WTC11 (cell line): Measurements from ENCODE around the gene ALDH3B1. TPM values are rescaled to one million over a fixed set of nuclear protein-coding genes. Genes with fewer than 3 reads are reported as not detected.

Experiments used
- ATAC-seq: fragments of 200-7000 bp; cut with Tn5 transposase; 2 replicates; pipeline ENCODE4 v1.10.0; 2021; ENCODE audit warnings: mild to moderate bottlenecking, moderate library complexity
- CTCF ChIA-PET: fragments of 300-600 bp; sonication (Branson Sonifier 250); formaldehyde crosslinking; loops from one replicate; lab custom pipeline; 2021; ENCODE audit warnings: antibody characterized with exemption; lab: Charles Lee
- POLR2A ChIA-PET: fragments of 350-600 bp; sonication (Branson Sonifier 250); formaldehyde crosslinking; loops from one replicate; lab custom pipeline; 2021; ENCODE audit warnings: antibody characterized with exemption; lab: Charles Lee
- DNase-seq: peaks from one replicate; pipeline ENCODE4 v3.0.0; 2021; ENCODE audit warnings: low spot score
- H3K27ac Mint-ChIP-seq: 2 replicates; pipeline ENCODE4 v1.8.0; 2021; ENCODE audit warnings: mixed read lengths
- H3K27me3 Mint-ChIP-seq: 2 replicates; pipeline ENCODE4 v1.8.0; 2021; ENCODE audit warnings: low read depth, mild to moderate bottlenecking, moderate library complexity, mixed read lengths
- H3K36me3 Mint-ChIP-seq: 2 replicates; pipeline ENCODE4 v1.8.0; 2021; ENCODE audit warnings: mixed read lengths
- H3K4me1 Mint-ChIP-seq: 2 replicates; pipeline ENCODE4 v1.8.0; 2022; ENCODE audit warnings: mixed read lengths
- H3K4me3 Mint-ChIP-seq: 2 replicates; pipeline ENCODE4 v1.8.0; 2021; ENCODE audit warnings: mild to moderate bottlenecking, moderate library complexity, mixed read lengths
- H3K9me3 Mint-ChIP-seq: 2 replicates; pipeline ENCODE4 v1.8.0; 2021; ENCODE audit warnings: mixed read lengths
- ATF1 ChIP-seq: sonication (generic); formaldehyde crosslinking; IDR thresholded peaks from 2 replicates; pipeline ENCODE4 v1.8.1; 2023; ENCODE audit warnings: mild to moderate bottlenecking, moderate library complexity, missing genetic modification reagents
- ATF6 ChIP-seq: sonication (generic); formaldehyde crosslinking; IDR thresholded peaks from 2 replicates; pipeline ENCODE4 v1.8.1; 2023; ENCODE audit warnings: mild to moderate bottlenecking, missing genetic modification reagents
- CBFB ChIP-seq: sonication (generic); formaldehyde crosslinking; IDR thresholded peaks from 2 replicates; pipeline ENCODE4 v1.8.1; 2022; ENCODE audit warnings: mild to moderate bottlenecking, low read depth, missing genetic modification reagents
- EMX1 ChIP-seq: fragments of 250-450 bp; sonication (Bioruptor Pico); IDR thresholded peaks from 2 replicates; pipeline ENCODE4 v1.8.0; 2021; ENCODE audit warnings: mild to moderate bottlenecking
- FOXJ3 ChIP-seq: sonication (generic); formaldehyde crosslinking; IDR thresholded peaks from 2 replicates; pipeline ENCODE4 v1.9.0; 2021; ENCODE audit warnings: missing genetic modification reagents, mild to moderate bottlenecking, borderline replicate concordance
- FOXK1 ChIP-seq: sonication (generic); formaldehyde crosslinking; IDR thresholded peaks from 2 replicates; pipeline ENCODE4 v1.8.0; 2022; ENCODE audit warnings: mild to moderate bottlenecking, moderate library complexity, missing genetic modification reagents
- GABPB1 ChIP-seq: sonication (generic); formaldehyde crosslinking; IDR thresholded peaks from 2 replicates; pipeline ENCODE4 v1.8.1; 2023; ENCODE audit warnings: mild to moderate bottlenecking, missing genetic modification reagents
- GTF2I ChIP-seq: fragments of 250-450 bp; sonication (Bioruptor Pico); conservative IDR thresholded peaks from 2 replicates; pipeline ENCODE4 v1.4.0; 2021; ENCODE audit warnings: mild to moderate bottlenecking
- JUN ChIP-seq: sonication (generic); formaldehyde crosslinking; IDR thresholded peaks from 2 replicates; pipeline ENCODE4 v1.8.0; 2023; ENCODE audit warnings: mild to moderate bottlenecking, missing genetic modification reagents
- NR1H2 ChIP-seq: sonication (generic); formaldehyde crosslinking; IDR thresholded peaks from 2 replicates; pipeline ENCODE4 v1.9.0; 2021; ENCODE audit warnings: mild to moderate bottlenecking, moderate library complexity, missing genetic modification reagents
- NR2C2 ChIP-seq: sonication (generic); formaldehyde crosslinking; IDR thresholded peaks from 2 replicates; pipeline ENCODE4 v1.8.0; 2022; ENCODE audit warnings: mild to moderate bottlenecking, missing genetic modification reagents
- NR3C1 ChIP-seq: sonication (generic); formaldehyde crosslinking; conservative IDR thresholded peaks from 2 replicates; pipeline ENCODE4 v1.8.1; 2023; ENCODE audit warnings: low read depth, mild to moderate bottlenecking, missing genetic modification reagents
- OVOL2 ChIP-seq: fragments of 250-450 bp; sonication (Bioruptor Pico); IDR thresholded peaks from 2 replicates; pipeline ENCODE4 v1.9.0; 2021; ENCODE audit warnings: mild to moderate bottlenecking, borderline replicate concordance
- RELA ChIP-seq: sonication (generic); formaldehyde crosslinking; IDR thresholded peaks from 2 replicates; pipeline ENCODE4 v1.8.1; 2022; ENCODE audit warnings: missing genetic modification reagents, mild to moderate bottlenecking, borderline replicate concordance
- RORB ChIP-seq: fragments of 250-450 bp; sonication (Bioruptor Pico); IDR thresholded peaks from 2 replicates; pipeline ENCODE4 v1.9.0; 2021; ENCODE audit warnings: mild to moderate bottlenecking
- SP1 ChIP-seq: sonication (generic); formaldehyde crosslinking; conservative IDR thresholded peaks from 2 replicates; pipeline ENCODE4 v1.8.1; 2022; ENCODE audit warnings: missing genetic modification reagents
- TEAD1 ChIP-seq: sonication (generic); formaldehyde crosslinking; IDR thresholded peaks from 2 replicates; pipeline ENCODE4 v1.8.0; 2022; ENCODE audit warnings: mild to moderate bottlenecking, missing genetic modification reagents
- TP53 ChIP-seq: sonication (generic); formaldehyde crosslinking; IDR thresholded peaks from 2 replicates; pipeline ENCODE4 v1.8.1; 2023; ENCODE audit warnings: mild to moderate bottlenecking, missing genetic modification reagents
- ZNF138 ChIP-seq: sonication (generic); formaldehyde crosslinking; conservative IDR thresholded peaks from 2 replicates; pipeline ENCODE4 v1.8.1; 2022; ENCODE audit warnings: mild to moderate bottlenecking, moderate library complexity, missing genetic modification reagents
- total RNA-seq: library from RNA; stranded (reverse); gene quantifications from 3 replicates; pipeline ENCODE4 v1.2.3, GENCODE V29; 2021
- TF ChIP-seq, protein P1 (sequence below): sonication (generic); formaldehyde crosslinking; IDR thresholded peaks from 2 replicates; pipeline ENCODE4 v1.8.1; 2022; ENCODE audit warnings: low read depth, missing genetic modification reagents, borderline replicate concordance
- TF ChIP-seq, protein P2 (sequence below): sonication (generic); formaldehyde crosslinking; IDR thresholded peaks from 2 replicates; pipeline ENCODE4 v1.8.0; 2022; ENCODE audit warnings: mild to moderate bottlenecking, missing genetic modification reagents
- TF ChIP-seq, protein P3 (sequence below): sonication (generic); formaldehyde crosslinking; IDR thresholded peaks from 2 replicates; pipeline ENCODE4 v1.8.0; 2023; ENCODE audit warnings: missing genetic modification reagents

The ALDH3B1 gene
- total RNA-seq, 1 experiment from 2014 or later = 0.46 TPM

DNA sequence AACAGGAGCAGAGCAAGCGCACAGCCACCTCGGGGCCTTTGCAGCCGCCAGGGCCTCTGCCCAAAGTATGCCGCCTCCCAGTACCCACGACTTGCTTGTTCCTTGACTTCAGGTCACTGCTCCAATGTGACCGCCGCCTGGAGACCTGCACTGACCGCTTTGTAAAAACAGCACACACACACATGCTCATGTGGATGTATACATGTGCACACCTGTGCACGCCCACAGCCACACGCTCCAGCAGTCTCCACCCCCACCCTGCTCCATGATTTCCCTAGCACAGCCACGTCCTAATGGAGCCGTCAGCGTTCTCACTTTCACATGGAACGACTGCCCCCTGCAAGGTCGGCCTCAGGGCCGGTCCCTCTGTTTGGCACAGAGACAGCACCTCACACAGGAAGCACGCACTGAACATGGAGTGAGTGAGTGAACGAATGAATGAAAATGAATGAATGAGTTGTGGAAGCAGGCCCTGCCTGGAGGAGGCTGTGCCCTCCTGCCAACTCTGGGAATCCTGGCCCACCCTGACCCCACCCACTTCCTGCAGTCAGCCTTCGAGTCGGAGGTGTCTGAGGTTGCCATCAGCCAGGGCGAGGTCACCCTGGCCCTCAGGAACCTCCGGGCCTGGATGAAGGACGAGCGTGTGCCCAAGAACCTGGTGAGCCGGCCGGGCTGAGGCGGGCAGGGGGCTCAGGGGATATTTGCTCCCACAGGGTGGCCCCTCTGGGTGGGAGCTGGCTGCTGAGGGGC lies 8.0 kb downstream of the ALDH3B1 start:
- no peak for TF ChIP-seq EMX1 (CRISPR knock-in tag)
- TF ChIP-seq OVOL2 = no peak
- TF ChIP-seq, protein P1, sequence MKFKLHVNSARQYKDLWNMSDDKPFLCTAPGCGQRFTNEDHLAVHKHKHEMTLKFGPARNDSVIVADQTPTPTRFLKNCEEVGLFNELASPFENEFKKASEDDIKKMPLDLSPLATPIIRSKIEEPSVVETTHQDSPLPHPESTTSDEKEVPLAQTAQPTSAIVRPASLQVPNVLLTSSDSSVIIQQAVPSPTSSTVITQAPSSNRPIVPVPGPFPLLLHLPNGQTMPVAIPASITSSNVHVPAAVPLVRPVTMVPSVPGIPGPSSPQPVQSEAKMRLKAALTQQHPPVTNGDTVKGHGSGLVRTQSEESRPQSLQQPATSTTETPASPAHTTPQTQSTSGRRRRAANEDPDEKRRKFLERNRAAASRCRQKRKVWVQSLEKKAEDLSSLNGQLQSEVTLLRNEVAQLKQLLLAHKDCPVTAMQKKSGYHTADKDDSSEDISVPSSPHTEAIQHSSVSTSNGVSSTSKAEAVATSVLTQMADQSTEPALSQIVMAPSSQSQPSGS (CRISPR knock-in tag) = no peak
- TF ChIP-seq CBFB = no peak
- TF ChIP-seq ATF6 (CRISPR knock-in tag) = no peak
- no peak for TF ChIP-seq NR2C2
- TF ChIP-seq, protein P2, sequence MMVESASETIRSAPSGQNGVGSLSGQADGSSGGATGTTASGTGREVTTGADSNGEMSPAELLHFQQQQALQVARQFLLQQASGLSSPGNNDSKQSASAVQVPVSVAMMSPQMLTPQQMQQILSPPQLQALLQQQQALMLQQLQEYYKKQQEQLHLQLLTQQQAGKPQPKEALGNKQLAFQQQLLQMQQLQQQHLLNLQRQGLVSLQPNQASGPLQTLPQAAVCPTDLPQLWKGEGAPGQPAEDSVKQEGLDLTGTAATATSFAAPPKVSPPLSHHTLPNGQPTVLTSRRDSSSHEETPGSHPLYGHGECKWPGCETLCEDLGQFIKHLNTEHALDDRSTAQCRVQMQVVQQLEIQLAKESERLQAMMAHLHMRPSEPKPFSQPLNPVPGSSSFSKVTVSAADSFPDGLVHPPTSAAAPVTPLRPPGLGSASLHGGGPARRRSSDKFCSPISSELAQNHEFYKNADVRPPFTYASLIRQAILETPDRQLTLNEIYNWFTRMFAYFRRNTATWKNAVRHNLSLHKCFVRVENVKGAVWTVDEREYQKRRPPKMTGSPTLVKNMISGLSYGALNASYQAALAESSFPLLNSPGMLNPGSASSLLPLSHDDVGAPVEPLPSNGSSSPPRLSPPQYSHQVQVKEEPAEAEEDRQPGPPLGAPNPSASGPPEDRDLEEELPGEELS (CRISPR knock-in tag) = no peak
- no peak for TF ChIP-seq ZNF138 (CRISPR knock-in tag)
- TF ChIP-seq FOXJ3 (CRISPR knock-in tag) = no peak
- no peak for TF ChIP-seq NR3C1 (CRISPR knock-in tag)
- no peak for TF ChIP-seq FOXK1 (CRISPR knock-in tag)
- TF ChIP-seq TP53 (CRISPR knock-in tag) = no peak
- no peak for TF ChIP-seq TEAD1 (CRISPR knock-in tag)
- TF ChIP-seq, protein P3, sequence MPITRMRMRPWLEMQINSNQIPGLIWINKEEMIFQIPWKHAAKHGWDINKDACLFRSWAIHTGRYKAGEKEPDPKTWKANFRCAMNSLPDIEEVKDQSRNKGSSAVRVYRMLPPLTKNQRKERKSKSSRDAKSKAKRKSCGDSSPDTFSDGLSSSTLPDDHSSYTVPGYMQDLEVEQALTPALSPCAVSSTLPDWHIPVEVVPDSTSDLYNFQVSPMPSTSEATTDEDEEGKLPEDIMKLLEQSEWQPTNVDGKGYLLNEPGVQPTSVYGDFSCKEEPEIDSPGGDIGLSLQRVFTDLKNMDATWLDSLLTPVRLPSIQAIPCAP (CRISPR knock-in tag) = no peak
- TF ChIP-seq SP1 = no peak
- TF ChIP-seq RORB (CRISPR knock-in tag) = no peak
- no peak for TF ChIP-seq ATF1
- no peak for TF ChIP-seq JUN
- H3K27ac Mint-ChIP-seq = peak overlapping the region; percentile 76; the same call in 1 of the 2 replicates
- H3K27me3 Mint-ChIP-seq = no peaks in the 10 kb centered on the region
- H3K36me3 Mint-ChIP-seq = no peaks in the 10 kb centered on the region
- H3K4me1 Mint-ChIP-seq = peaks cover 8% of the 10 kb centered on the region
- POLR2A ChIA-PET = no interaction called here
- no peaks in the 10 kb centered on the region for H3K9me3 Mint-ChIP-seq
- DNase-seq (no peak), ATAC-seq (no peak)
- H3K4me3 Mint-ChIP-seq = no peak overlapping the region
- CTCF ChIA-PET = interaction anchor here (1.4 to 1.9 kb wide), 2 partner anchors 8 to 191 kb away, joined by 4 to 6 read pairs; partner anchors contain the start of gene ALDH3B1

DNA sequence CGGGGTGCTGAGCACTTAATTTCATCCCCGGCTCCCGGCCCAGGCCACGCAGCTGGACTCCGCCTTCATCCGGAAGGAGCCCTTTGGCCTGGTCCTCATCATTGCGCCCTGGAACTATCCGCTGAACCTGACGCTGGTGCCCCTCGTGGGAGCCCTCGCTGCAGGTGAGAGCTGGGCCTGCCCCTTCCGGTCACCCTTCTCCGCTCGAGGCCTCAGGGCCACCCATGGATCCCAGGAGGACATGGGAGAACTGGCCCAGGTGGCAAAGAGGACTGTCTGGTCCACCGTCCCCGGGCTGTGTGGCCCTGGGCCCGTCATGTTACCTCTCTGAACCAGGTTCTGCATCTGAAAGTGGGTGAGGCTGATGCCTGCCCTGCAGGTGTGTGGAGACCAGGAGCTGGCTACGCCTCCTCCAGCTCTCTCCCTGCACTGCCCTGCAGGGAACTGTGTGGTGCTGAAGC lies 8.6 kb downstream of the ALDH3B1 start:
- Mint-ChIP-seq H3K27ac (no peak overlapping the region), H3K4me3 (no peak overlapping the region), H3K9me3 (no peaks in the 10 kb centered on the region), H3K4me1 (peaks cover 8% of the 10 kb centered on the region), H3K27me3 (no peaks in the 10 kb centered on the region), H3K36me3 (no peaks in the 10 kb centered on the region)
- ChIA-PET CTCF (interaction anchor here (1.0 to 1.9 kb wide), 3 partner anchors 8 to 190 kb away, joined by 3 to 6 read pairs (median 4); partner anchors contain the start of gene ALDH3B1), POLR2A (no interaction called here)
- TF ChIP-seq RELA (CRISPR knock-in tag) (no peak), GABPB1 (CRISPR knock-in tag) (no peak), NR3C1 (CRISPR knock-in tag) (no peak), GTF2I (CRISPR knock-in tag) (no peak), NR1H2 (CRISPR knock-in tag) (no peak)
- TF ChIP-seq, protein P3 (CRISPR knock-in tag) = no peak
- DNase-seq (no peak), ATAC-seq (no peak)
